Heart left ventricle (tissue), 13 donors: ENCODE results near the gene GOLGB1.

ENCODE experiments used
- POLR2A ChIP-seq, 2 donors: fragments of 450-650 bp; IDR thresholded peaks; one replicate each; pipeline ENCODE4 v1.6.1; 2017; ENCODE audit warnings: antibody characterized with exemption in 2 of 2, mild to moderate bottlenecking in 2 of 2, moderate library complexity in 2 of 2
- TF ChIP-seq, protein P1 (sequence below), 12 donors: fragments of 200-600 bp; sonication (generic) in 4 of 12; IDR thresholded peaks; one replicate each; pipeline versions ENCODE4 v1.5.0 to v1.8.0; 2018 to 2022; ENCODE audit warnings: antibody characterized with exemption in 12 of 12, mild to moderate bottlenecking in 5 of 12
- donor health status: ischemic (EF 13 %, LVEDD 7.1; RV severe dilation, severe dysfunction).
- donor health status: DM: no; HTN: yes; CAD: no.
- donor health status: DM: no; HTN: no; CAD: no.
- donor health status: ischemic (EF 25% LVEDD 6.9; RV normal size, moderate dysfunction).
- donor health status: ischemic (EF 25% LVEDD 5.7; RV mildly dilated, moderate dysfunction).
- donor health status: ischemic (EF 35%, LVEDD 5.7; RV mildly dilated, moderate dysfunction).
- donor health status: nonischemic (EF 11% LVEDD 7.7; RV severe dilation, severe dysfunction).
- donor health status: DM: yes; HTN: yes; CAD: no.
- donor health status: PGD.
- donor health status: ischemic (EF 29% LVEDD 5.4; RV normal size, mild dysfunction).
- donor health status: nonischemic (EF 23%, LVEDD 6.1; RV moderate dilation, normal function).

DNA sequence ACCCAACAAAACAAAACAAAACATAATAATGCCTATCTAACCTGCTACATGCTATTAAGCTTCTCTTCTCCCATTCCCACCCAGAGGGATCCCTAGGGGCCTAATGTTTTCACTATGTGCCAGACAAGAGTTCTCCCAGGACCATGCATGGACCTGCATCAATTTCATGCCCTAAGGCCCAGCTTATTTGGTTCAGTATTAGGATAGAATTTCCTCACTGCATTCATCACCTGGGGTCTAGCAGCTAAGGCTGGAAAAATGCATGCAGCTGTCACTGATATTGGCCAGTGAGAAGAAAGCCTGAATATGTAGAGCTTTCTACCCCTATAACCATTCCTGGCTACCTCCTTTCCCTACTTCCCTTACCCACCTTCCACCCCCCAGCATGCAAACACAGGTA lies 86.8 kb downstream of the GOLGB1 start:
- TF ChIP-seq, protein P1, sequence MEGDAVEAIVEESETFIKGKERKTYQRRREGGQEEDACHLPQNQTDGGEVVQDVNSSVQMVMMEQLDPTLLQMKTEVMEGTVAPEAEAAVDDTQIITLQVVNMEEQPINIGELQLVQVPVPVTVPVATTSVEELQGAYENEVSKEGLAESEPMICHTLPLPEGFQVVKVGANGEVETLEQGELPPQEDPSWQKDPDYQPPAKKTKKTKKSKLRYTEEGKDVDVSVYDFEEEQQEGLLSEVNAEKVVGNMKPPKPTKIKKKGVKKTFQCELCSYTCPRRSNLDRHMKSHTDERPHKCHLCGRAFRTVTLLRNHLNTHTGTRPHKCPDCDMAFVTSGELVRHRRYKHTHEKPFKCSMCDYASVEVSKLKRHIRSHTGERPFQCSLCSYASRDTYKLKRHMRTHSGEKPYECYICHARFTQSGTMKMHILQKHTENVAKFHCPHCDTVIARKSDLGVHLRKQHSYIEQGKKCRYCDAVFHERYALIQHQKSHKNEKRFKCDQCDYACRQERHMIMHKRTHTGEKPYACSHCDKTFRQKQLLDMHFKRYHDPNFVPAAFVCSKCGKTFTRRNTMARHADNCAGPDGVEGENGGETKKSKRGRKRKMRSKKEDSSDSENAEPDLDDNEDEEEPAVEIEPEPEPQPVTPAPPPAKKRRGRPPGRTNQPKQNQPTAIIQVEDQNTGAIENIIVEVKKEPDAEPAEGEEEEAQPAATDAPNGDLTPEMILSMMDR (IDR thresholded peaks at IDR 0.05) = no peak
- no peak for TF ChIP-seq POLR2A (IDR thresholded peaks at IDR 0.05)
